Nephron progenitor cell (in vitro differentiated cells): ENCODE measurements around the gene ZNF519.
A peak's percentile ranks its signal among the peaks of the same experiment; 100 is the strongest.

Source experiments
- DNase-seq: peaks from one replicate; pipeline ENCODE4 v3.0.0; 2021
- H3K27ac Mint-ChIP-seq: 2 replicates; pipeline ENCODE4 v1.8.0; 2021; ENCODE audit warnings: mild to moderate bottlenecking, moderate library complexity, mixed read lengths
- H3K27me3 Mint-ChIP-seq: 2 replicates; pipeline ENCODE4 v1.8.0; 2021; ENCODE audit warnings: mild to moderate bottlenecking, low read depth, mixed read lengths; ENCODE audit not compliant: poor library complexity
- H3K36me3 Mint-ChIP-seq: 2 replicates; pipeline ENCODE4 v1.8.0; 2021; ENCODE audit warnings: low read depth, mixed read lengths
- H3K4me1 Mint-ChIP-seq: 2 replicates; pipeline ENCODE4 v1.8.0; 2021; ENCODE audit warnings: mixed read lengths
- H3K4me3 Mint-ChIP-seq: 2 replicates; pipeline ENCODE4 v1.8.0; 2021; ENCODE audit warnings: mild to moderate bottlenecking, moderate library complexity, mixed read lengths
- H3K9me3 Mint-ChIP-seq: 2 replicates; pipeline ENCODE4 v1.8.0; 2021; ENCODE audit warnings: mild to moderate bottlenecking, moderate library complexity, mixed read lengths
- TF ChIP-seq, protein P1 (sequence below): fragments of 200-600 bp; sonication (generic); IDR thresholded peaks from 2 replicates; pipeline ENCODE4 v1.5.0; 2021; ENCODE audit warnings: antibody characterized with exemption

ZNF519 gene

DNA sequence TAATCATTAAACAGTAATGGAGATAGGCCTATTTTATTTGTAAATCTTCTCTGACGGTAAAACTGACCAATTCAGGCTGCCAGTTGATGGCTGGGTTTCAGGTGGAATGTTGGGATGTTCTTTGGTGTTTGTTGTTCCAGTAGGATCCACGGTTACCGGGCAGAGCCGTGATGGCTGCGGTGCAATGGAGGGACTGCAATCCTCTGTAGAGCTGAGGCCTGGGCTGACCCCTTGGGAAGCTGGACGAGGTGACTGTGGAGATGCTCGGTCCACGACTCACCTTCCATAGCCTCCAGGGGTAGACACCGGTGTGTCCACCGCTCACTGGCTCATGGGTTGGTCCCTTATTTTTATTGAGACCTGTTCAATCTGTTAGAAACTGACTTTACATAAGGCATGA is 42.5 kb downstream of the ZNF519 start:
- no peak overlapping the region for H3K4me3 Mint-ChIP-seq
- no peaks in the 10 kb centered on the region for H3K4me1 Mint-ChIP-seq
- DNase-seq: no peak
- H3K27me3 Mint-ChIP-seq: no peaks in the 10 kb centered on the region
- TF ChIP-seq, protein P1, sequence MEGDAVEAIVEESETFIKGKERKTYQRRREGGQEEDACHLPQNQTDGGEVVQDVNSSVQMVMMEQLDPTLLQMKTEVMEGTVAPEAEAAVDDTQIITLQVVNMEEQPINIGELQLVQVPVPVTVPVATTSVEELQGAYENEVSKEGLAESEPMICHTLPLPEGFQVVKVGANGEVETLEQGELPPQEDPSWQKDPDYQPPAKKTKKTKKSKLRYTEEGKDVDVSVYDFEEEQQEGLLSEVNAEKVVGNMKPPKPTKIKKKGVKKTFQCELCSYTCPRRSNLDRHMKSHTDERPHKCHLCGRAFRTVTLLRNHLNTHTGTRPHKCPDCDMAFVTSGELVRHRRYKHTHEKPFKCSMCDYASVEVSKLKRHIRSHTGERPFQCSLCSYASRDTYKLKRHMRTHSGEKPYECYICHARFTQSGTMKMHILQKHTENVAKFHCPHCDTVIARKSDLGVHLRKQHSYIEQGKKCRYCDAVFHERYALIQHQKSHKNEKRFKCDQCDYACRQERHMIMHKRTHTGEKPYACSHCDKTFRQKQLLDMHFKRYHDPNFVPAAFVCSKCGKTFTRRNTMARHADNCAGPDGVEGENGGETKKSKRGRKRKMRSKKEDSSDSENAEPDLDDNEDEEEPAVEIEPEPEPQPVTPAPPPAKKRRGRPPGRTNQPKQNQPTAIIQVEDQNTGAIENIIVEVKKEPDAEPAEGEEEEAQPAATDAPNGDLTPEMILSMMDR: no peak
- peaks cover 4% of the 10 kb centered on the region for H3K9me3 Mint-ChIP-seq
- H3K27ac Mint-ChIP-seq: no peak overlapping the region
- peaks cover 5% of the 10 kb centered on the region for H3K36me3 Mint-ChIP-seq

DNA sequence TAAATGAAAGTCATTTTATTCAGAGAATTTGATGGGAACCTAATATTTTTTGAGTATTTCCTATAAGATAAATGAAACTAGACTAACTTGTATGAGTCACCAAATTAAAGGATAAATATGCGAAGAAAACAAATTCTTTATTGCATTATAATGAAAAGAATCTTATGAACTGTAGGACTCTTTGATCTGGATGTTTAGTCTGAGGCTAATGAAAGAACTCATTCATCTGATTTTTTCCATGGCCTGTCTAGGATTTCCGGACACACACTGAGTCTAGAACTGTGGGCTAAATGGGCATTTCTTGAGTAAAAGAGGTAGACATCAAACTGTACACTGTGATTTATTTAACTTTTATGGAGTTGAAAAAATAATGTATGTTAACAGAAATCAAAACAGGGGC is 43.0 kb downstream of the ZNF519 start:
- Mint-ChIP-seq H3K4me3 (no peak overlapping the region), H3K27me3 (no peaks in the 10 kb centered on the region), H3K4me1 (no peaks in the 10 kb centered on the region), H3K36me3 (no peaks in the 10 kb centered on the region), H3K9me3 (no peaks in the 10 kb centered on the region), H3K27ac (no peak overlapping the region)
- no peak for DNase-seq
- TF ChIP-seq, protein P1: no peak

DNA sequence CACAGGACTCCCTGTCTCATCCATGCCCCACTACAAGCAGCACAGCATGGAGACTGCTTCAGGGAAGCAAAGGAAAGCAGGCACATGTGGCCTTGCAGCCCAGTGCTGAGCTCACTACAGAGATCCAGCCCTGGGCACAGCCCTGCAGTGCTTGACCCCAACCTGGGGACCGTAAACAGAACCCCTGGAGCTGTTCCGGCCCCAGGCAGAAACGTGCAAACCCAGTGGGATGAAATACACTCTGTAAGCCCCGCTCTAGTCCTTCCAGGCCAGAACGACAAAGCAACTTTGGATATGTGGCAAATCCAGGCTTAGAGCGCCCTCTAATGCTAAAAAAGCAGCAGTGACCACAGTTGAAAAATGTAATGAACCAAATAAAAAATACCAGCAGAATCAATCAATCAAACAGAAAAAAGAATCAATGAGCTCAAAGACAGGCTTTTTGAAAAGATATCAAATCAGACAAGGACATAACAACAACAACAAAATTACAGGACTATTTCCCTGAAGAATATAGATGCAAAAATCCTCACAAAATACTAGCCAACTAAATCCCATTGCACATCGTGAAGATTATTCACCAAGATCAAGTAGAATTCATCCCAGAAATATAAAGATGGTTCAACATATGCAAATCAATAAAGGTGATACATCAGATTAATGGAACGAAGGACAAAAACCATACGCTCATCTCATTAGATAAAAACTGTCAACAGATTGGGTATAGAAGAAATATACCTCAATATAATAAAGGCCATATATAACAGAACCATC is 45.6 kb downstream of the ZNF519 start:
- no peaks in the 10 kb centered on the region for H3K4me1 Mint-ChIP-seq

DNA sequence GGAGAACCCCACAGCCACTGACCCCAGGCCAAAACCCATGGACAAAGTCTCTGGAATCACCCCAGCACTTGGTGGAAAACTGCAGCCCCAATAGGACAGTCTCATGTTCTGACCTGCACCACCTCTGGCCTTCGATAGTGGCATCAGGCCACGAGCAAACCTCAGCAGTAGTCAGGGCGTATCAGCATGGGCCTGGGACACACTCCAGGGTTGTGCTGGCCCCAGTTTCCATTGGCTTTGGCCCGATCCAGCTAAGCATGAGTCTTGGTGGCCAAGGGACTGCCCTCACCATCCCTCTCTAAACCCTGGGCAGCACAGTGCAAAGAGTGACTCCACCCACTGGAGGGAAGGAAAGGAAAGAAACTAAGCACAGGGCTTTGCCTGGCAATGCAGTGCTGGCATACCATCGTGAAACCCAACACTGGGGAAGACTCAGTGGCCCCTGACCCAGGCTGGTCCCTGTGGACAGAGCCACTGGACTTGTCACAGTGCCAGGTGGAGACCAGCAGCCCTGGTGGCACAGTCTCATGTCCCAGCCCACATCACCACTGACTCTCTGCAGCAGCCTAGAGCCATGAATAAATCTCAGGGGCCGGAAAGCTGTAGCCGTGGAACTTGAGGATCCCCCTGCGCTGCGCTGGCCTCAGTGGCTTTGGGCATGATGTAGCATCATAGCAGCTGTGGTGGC is 46.3 kb downstream of the ZNF519 start:
- H3K36me3 Mint-ChIP-seq: no peaks in the 10 kb centered on the region
- TF ChIP-seq, protein P1: no peak
- no peaks in the 10 kb centered on the region for H3K27me3 Mint-ChIP-seq
- no peak overlapping the region for H3K4me3 Mint-ChIP-seq
- peak; percentile 11 for DNase-seq
- no peak overlapping the region for H3K27ac Mint-ChIP-seq
- no peaks in the 10 kb centered on the region for H3K4me1 Mint-ChIP-seq
- H3K9me3 Mint-ChIP-seq: no peaks in the 10 kb centered on the region

More for the DNA sequence above, 45.6 kb downstream of the ZNF519 start:
- DNase-seq: peak; percentile 29
- Mint-ChIP-seq H3K27me3 (no peaks in the 10 kb centered on the region), H3K36me3 (no peaks in the 10 kb centered on the region), H3K27ac (no peak overlapping the region), H3K9me3 (no peaks in the 10 kb centered on the region), H3K4me3 (no peak overlapping the region)
- TF ChIP-seq, protein P1: peak; percentile 69

DNA sequence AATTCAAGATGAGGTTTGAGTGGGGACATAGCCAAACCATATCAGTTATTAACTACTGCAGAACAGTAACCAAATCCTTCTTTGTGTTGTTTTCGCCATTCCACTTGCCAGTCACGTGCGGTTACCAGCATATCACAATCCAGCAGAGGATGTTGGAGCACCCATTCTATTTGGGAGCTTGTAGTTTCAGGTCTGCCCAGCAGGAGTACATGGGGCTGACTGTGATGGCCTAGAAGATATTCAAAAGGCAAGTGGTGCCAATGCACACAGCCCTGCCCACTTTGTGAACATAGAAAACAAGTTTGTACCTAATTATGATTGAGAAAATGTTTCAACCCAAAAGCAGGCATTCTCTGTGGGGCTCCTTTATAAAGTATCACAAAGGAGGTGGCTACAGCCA is 57.0 kb downstream of the ZNF519 start:
- Mint-ChIP-seq H3K27ac (no peak overlapping the region), H3K27me3 (no peaks in the 10 kb centered on the region), H3K36me3 (peaks cover 66% of the 10 kb centered on the region), H3K4me1 (no peaks in the 10 kb centered on the region), H3K9me3 (peaks cover 18% of the 10 kb centered on the region), H3K4me3 (no peak overlapping the region)
- no peak for DNase-seq
- TF ChIP-seq, protein P1: no peak
